Choroid plexus epithelial cell (primary cell): ENCODE data around the gene YRDC.
A peak's percentile ranks its signal among the peaks of the same experiment; 100 is the strongest.

ENCODE experiments used
- DNase-seq: peaks from one replicate; pipeline ENCODE4 v3.0.0-alpha.2; 2010; ENCODE audit warnings: low read depth
- H3K4me3 ChIP-seq: 2 replicates; pipeline ENCODE4 v1.5.1; 2011; ENCODE audit warnings: low read depth, mild to moderate bottlenecking, control low read depth, low read length, moderate library complexity
- TF ChIP-seq, protein P1 (sequence below): conservative IDR thresholded peaks from 2 replicates; pipeline ENCODE4 v1.5.1; 2011; ENCODE audit warnings: low read depth, mild to moderate bottlenecking, control low read depth, inconsistent platforms, low read length, moderate library complexity

Gene YRDC, protein sequence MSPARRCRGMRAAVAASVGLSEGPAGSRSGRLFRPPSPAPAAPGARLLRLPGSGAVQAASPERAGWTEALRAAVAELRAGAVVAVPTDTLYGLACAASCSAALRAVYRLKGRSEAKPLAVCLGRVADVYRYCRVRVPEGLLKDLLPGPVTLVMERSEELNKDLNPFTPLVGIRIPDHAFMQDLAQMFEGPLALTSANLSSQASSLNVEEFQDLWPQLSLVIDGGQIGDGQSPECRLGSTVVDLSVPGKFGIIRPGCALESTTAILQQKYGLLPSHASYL

DNA sequence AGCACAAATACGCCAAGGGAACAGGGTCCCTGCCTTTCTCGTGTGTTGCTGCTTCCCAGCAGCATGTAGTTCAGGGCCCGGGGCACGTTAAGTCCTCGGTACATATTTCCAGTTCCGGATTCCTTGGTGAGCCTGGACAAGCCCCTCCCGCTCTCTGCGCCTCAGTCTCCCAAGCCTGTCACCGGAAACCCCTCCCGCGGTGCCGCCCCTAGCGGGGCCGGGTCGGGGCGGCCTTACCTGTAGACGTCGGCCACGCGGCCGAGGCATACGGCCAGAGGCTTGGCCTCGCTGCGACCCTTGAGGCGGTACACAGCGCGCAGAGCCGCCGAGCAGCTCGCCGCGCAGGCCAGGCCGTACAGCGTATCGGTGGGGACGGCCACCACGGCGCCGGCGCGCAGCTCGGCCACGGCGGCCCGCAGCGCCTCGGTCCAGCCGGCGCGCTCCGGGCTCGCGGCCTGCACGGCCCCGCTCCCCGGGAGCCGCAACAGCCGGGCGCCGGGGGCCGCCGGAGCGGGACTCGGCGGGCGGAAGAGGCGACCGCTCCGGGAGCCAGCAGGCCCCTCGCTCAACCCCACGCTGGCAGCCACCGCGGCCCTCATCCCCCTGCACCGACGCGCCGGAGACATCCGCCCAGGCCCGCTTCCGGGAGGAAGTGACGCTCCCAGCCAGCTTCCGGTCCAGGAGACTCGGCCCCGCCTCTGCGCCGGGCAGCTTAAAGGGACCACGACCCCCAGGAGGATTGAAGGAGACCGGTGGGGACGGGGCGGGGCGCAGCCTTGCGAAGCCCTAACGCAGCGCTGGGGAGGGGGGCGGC is at the start of gene YRDC, which contains the start of gene C1orf122:
Gene YRDC (minus strand): TSS at position 654 of the 814 bp plus-strand sequence. CDS start 28 bp downstream, at position 626.
Gene C1orf122 (plus strand): TSS at position 236 of the 814 bp plus-strand sequence. CDS start 615 bp downstream, outside the sequence.
- TF ChIP-seq, protein P1, sequence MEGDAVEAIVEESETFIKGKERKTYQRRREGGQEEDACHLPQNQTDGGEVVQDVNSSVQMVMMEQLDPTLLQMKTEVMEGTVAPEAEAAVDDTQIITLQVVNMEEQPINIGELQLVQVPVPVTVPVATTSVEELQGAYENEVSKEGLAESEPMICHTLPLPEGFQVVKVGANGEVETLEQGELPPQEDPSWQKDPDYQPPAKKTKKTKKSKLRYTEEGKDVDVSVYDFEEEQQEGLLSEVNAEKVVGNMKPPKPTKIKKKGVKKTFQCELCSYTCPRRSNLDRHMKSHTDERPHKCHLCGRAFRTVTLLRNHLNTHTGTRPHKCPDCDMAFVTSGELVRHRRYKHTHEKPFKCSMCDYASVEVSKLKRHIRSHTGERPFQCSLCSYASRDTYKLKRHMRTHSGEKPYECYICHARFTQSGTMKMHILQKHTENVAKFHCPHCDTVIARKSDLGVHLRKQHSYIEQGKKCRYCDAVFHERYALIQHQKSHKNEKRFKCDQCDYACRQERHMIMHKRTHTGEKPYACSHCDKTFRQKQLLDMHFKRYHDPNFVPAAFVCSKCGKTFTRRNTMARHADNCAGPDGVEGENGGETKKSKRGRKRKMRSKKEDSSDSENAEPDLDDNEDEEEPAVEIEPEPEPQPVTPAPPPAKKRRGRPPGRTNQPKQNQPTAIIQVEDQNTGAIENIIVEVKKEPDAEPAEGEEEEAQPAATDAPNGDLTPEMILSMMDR: no peak
- DNase-seq: peak; percentile 95
- peak within 1 kb of the TSS; percentile 89 for H3K4me3 ChIP-seq

DNA sequence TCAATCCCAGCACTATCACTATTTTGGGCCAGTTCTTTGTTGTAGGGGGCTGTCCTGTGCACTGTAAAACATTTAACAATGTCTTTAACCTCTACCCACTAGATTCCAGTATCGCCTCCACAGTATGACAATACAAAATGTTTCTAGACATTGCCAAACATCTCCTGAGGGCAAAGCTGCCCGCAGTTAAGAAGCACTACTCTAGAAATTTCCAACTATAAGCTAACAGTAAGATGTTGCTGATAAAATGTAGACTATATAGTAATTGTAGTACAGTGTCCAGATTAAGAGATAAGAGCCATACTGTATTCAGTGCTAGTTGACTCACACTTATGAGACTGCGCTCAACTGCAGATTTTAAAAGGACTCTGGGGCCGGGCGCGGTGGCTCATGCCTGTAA is 46.4 kb upstream of the YRDC start:
- TF ChIP-seq, protein P1: no peak

DNA sequence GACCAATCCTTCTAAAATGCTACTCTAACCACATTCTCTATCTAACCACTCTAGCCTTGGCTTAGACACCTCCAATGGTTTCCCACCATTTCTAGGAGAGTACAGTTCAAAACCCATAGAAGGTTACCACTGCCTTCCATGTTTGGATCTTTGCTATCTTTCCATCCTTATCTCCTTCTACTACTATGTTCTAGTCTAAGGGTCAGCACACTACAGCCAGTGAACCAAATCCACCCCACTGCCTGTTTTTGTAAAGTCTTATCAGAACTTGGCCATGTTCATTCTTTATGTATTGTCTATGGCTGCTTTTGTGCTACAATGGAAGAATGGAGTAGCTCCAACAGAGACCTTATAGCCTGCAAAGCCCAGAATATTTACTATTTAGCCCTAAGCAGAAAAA is 45.1 kb upstream of the YRDC start:
- TF ChIP-seq, protein P1: no peak
- no peak overlapping the region for H3K4me3 ChIP-seq
- no peak for DNase-seq

More for the DNA sequence above, 46.4 kb upstream of the YRDC start:
- H3K4me3 ChIP-seq: no peak overlapping the region
- DNase-seq: no peak

DNA sequence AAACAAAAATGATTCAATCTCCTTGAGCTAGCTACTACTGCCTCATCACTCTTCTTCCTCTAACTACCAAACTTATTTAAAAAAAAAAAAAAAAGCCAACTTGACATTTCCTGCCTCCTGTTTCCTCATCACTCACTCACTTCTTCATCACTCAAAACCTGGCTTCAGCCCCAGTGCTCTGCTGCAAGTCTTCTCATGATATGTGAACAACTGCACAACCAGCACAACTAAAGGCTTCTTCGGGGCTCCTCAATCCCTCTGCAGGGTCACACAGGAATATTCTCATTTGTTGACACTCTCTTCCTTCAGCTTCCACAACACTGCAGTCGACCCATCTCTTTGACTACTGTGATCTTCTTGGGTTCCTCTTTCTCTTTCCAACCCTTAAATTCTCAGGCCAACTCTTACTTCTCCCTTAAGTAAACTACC is 43.8 kb upstream of the YRDC start:
- TF ChIP-seq, protein P1: no peak
- no peak overlapping the region for H3K4me3 ChIP-seq
- peak; percentile 38 for DNase-seq

DNA sequence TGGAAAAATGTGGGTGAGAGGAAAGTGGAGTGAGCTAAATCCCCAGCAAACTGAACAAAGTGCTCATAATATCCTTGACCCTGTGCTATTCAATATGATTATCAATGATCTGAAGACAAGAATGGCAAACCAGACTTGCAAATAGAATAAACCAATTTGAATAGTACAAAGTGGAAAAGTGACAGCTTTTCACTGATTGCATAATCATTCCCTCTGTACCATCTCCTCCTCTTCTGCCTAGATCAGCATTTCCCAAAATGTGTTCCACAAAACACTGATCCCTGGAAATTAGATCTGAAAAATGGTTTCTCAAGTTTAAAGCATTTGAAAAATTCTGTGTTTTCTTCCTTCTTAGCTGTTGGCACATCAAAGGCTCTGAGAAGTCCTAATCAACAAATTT is 43.3 kb upstream of the YRDC start:
- TF ChIP-seq, protein P1: no peak
- DNase-seq: no peak
- no peak overlapping the region for H3K4me3 ChIP-seq

DNA sequence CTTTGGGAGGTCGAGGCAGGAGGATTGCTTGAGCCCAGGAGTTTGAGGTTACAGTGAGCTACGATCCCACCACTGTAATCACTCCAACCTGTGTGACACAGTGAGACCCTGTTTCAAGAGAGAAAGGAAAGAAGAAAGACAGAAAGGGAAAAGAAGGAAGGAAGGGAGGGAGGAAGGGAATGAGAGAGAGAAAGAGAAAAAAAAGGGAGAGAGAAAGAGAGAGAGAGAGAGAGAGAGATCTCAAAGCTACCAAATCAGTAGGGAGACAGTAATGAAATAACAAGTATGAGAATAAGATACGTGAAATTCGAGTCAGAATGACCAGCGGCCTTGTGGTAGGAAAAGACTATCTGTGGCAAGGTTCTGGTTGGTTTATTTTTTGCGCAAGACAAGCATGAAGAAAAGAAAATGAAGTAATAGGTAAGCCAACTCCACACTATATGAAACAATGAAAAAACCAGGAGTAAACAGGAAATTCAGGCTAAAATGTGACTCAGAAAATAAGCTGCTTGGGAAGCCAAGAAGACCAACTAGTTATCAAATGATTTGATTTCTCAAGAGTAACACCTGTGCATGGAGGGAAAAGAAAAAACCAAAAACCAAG is 42.4 kb upstream of the YRDC start:
- DNase-seq: peak; percentile 31
- no peak overlapping the region for H3K4me3 ChIP-seq
- TF ChIP-seq, protein P1: no peak
